SK-N-SH (cell line): ENCODE measurements around the gene FOXP1. TPM values are rescaled to one million over a fixed set of nuclear protein-coding genes. Genes with fewer than 3 reads are reported as not detected.

Experiments used
- CTCF ChIA-PET: fragments of 300-600, 350-600 bp; formaldehyde crosslinking; extraction: SDS; loops from one replicate; lab custom pipeline; 2021; lab: Yijun Ruan, JAX
- POLR2A ChIA-PET: fragments of 350-600 bp; sonication (Branson Sonifier 250); formaldehyde crosslinking; extraction: SDS; loops from one replicate; lab custom pipeline; 2020; ENCODE audit warnings: antibody characterized with exemption, inconsistent platforms; lab: Yijun Ruan, JAX
- DNase-seq: peaks from one replicate; pipeline ENCODE4 v3.0.0; 2012
- H2AFZ ChIP-seq: fragments of 200-600 bp; sonication (generic); 2 replicates; pipeline ENCODE4 v1.8.1; 2016; ENCODE audit warnings: antibody characterized with exemption, mild to moderate bottlenecking, low read depth
- H3F3A ChIP-seq: fragments of 200-600 bp; sonication (generic); replicated peaks from 2 replicates; pipeline ENCODE3; 2016; ENCODE audit warnings: antibody characterized with exemption, mild to moderate bottlenecking; ENCODE audit not compliant: insufficient read depth
- H3K27ac ChIP-seq, 2 experiments: fragments of 200-500 bp in 1 of 2; fragments of 200-600 bp in 1 of 2; sonication (Bioruptor generic) in 1 of 2; sonication (generic), shearing (Covaris generic) in 1 of 2; 2 replicates each; pipeline versions ENCODE4 v1.5.1 to v1.6.1; 2014 to 2016; ENCODE audit warnings: low read depth in 2 of 2, inconsistent platforms in 1 of 2, low read length in 1 of 2, mild to moderate bottlenecking in 1 of 2, mixed read lengths in 1 of 2
- H3K27me3 ChIP-seq: fragments of 200-600 bp; sonication (generic), shearing (Covaris generic); 2 replicates; pipeline ENCODE4 v1.6.1; 2016; ENCODE audit warnings: mixed run types; ENCODE audit not compliant: insufficient read depth
- H3K36me3 ChIP-seq, 2 experiments: fragments of 200-500 bp in 1 of 2; fragments of 200-600 bp in 1 of 2; sonication (Bioruptor generic) in 1 of 2; sonication (generic) in 1 of 2; replicated peaks in 1 of 2; 2 replicates each; pipeline versions ENCODE3 to v1.5.1; 2014 to 2016; ENCODE audit warnings: low read length in 1 of 2, mild to moderate bottlenecking in 1 of 2; ENCODE audit not compliant: insufficient read depth in 2 of 2, control insufficient read depth in 1 of 2
- H3K4me1 ChIP-seq, 2 experiments: fragments of 200-500 bp in 1 of 2; fragments of 200-600 bp in 1 of 2; sonication (Bioruptor generic) in 1 of 2; sonication (generic), shearing (Covaris generic) in 1 of 2; 2 replicates each; pipeline versions ENCODE4 v1.5.1 to v1.6.1; 2014 to 2016; ENCODE audit warnings: low read depth in 1 of 2, low read length in 1 of 2, mixed run types in 1 of 2; ENCODE audit not compliant: insufficient read depth in 2 of 2, control insufficient read depth in 1 of 2
- H3K4me2 ChIP-seq: fragments of 200-600 bp; sonication (generic), shearing (Covaris generic); 2 replicates; pipeline ENCODE4 v1.6.1; 2017; ENCODE audit warnings: mixed run types
- H3K4me3 ChIP-seq, 2 experiments: fragments of 200-500 bp in 1 of 2; fragments of 200-600 bp in 1 of 2; sonication (Bioruptor generic) in 1 of 2; sonication (generic), shearing (Covaris generic) in 1 of 2; 2 replicates each; pipeline versions ENCODE4 v1.5.1 to v1.8.1; 2014 to 2016; ENCODE audit warnings: low read depth in 2 of 2, inconsistent platforms in 1 of 2, low read length in 1 of 2, mild to moderate bottlenecking in 1 of 2, mixed read lengths in 1 of 2, moderate library complexity in 1 of 2
- H3K79me2 ChIP-seq: fragments of 200-600 bp; sonication (generic); 2 replicates; pipeline ENCODE4 v1.8.1; 2017; ENCODE audit warnings: mild to moderate bottlenecking; ENCODE audit not compliant: insufficient read depth
- H3K9ac ChIP-seq: fragments of 200-600 bp; sonication (generic); 2 replicates; pipeline ENCODE4 v1.6.1; 2017; ENCODE audit warnings: mixed run types
- H3K9me2 ChIP-seq: fragments of 200-600 bp; sonication (generic); 2 replicates; pipeline ENCODE4 v1.6.1; 2017; ENCODE audit warnings: mixed run types
- H3K9me3 ChIP-seq: fragments of 200-600 bp; sonication (generic); 2 replicates; pipeline ENCODE4 v1.6.1; 2017; ENCODE audit warnings: mixed run types, mild to moderate bottlenecking, moderate library complexity
- H4K20me1 ChIP-seq: fragments of 200-600 bp; sonication (generic); 2 replicates; pipeline ENCODE4 v1.6.1; 2017; ENCODE audit warnings: mild to moderate bottlenecking, mixed run types; ENCODE audit not compliant: insufficient read depth
- ELF1 ChIP-seq: IDR thresholded peaks from 2 replicates; pipeline ENCODE4 v1.4.0; 2012
- FOXJ3 ChIP-seq: sonication (generic); formaldehyde crosslinking; IDR thresholded peaks from 2 replicates; pipeline ENCODE4 v1.5.1; 2020; ENCODE audit warnings: mild to moderate bottlenecking, missing genetic modification reagents
- GABPA ChIP-seq: IDR thresholded peaks from 2 replicates; pipeline ENCODE4 v1.4.0; 2012; ENCODE audit warnings: low read depth, mild to moderate bottlenecking
- IRF3 ChIP-seq: fragments of 150-350 bp; IDR thresholded peaks from 2 replicates; pipeline ENCODE4 v1.6.1; 2016; ENCODE audit warnings: mild to moderate bottlenecking, low read depth, low read length
- MXI1 ChIP-seq: IDR thresholded peaks from 2 replicates; pipeline ENCODE4 v1.6.1; 2012; ENCODE audit warnings: mild to moderate bottlenecking, low read depth, low read length, improper control_type of control experiment
- NRF1 ChIP-seq: IDR thresholded peaks from 2 replicates; pipeline ENCODE4 v1.6.1; 2012; ENCODE audit warnings: low read depth, mild to moderate bottlenecking, low read length
- POLR2AphosphoS5 ChIP-seq: IDR thresholded peaks from 2 replicates; pipeline ENCODE4 v1.6.1; 2012; ENCODE audit warnings: low read depth, low read length
- REST ChIP-seq: IDR thresholded peaks from 2 replicates; pipeline ENCODE4 v1.6.1; 2012; ENCODE audit warnings: mild to moderate bottlenecking, low read depth, low read length, moderate library complexity
- RXRA ChIP-seq: IDR thresholded peaks from 2 replicates; pipeline ENCODE4 v1.4.0; 2012; ENCODE audit warnings: low read depth, mild to moderate bottlenecking, borderline replicate concordance
- SIN3A ChIP-seq: IDR thresholded peaks from 2 replicates; pipeline ENCODE4 v1.6.1; 2012; ENCODE audit warnings: low read depth, mild to moderate bottlenecking, low read length, moderate library complexity, borderline replicate concordance
- WGBS: methylation state at CpG from one replicate; pipeline ENCODE4 v1.1.6; 2017; ENCODE audit warnings: low lambda C conversion rate; 5-methylcytosine and 5-hydroxymethylcytosine counted together
- polyA plus RNA-seq, 3 experiments: library from polyadenylated mRNA; depleted of rRNA; stranded (reverse); fragments of >200 nt; gene quantifications; 2 replicates each; pipeline ENCODE4 v1.2.3, GENCODE V29; 2012
- TF ChIP-seq, protein P1 (sequence below): IDR thresholded peaks from 2 replicates; pipeline ENCODE4 v1.4.0; 2012; ENCODE audit warnings: low read depth
- TF ChIP-seq, protein P2 (sequence below): fragments of 150-350 bp; IDR thresholded peaks from 2 replicates; pipeline ENCODE4 v1.6.1; 2017; ENCODE audit warnings: antibody characterized with exemption, low read length, low read depth, borderline replicate concordance

Gene FOXP1
- polyA plus RNA-seq, 1 of the 3 experiments (the other 2 are of a cell fraction), result 8.8 TPM

- no peak for TF ChIP-seq REST
- TF ChIP-seq SIN3A, result no peak
- TF ChIP-seq, protein P1, sequence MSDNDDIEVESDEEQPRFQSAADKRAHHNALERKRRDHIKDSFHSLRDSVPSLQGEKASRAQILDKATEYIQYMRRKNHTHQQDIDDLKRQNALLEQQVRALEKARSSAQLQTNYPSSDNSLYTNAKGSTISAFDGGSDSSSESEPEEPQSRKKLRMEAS, result no peak
- TF ChIP-seq POLR2AphosphoS5, result no peak
These were observed 115.0 kb downstream of the FOXP1 start (continued) for GRCh38 chr3:71468311-71469137.

GRCh38 chr3:71466483-71466882 lies 117.0 kb downstream of the FOXP1 start:
- DNase-seq, result no peak
- Histone ChIP-seq H2AFZ (no peak overlapping the region), H3K9me3 (no peaks in the 10 kb centered on the region), H3K4me3 (no peak overlapping the region), H3K4me1 (no peaks in the 10 kb centered on the region; a peak in 1 of 4 replicates), H3K27me3 (no peaks in the 10 kb centered on the region), H3K36me3 (no peaks in the 10 kb centered on the region), H4K20me1 (no peaks in the 10 kb centered on the region), H3K9me2 (no peaks in the 10 kb centered on the region), H3F3A (peaks cover 3% of the 10 kb centered on the region), H3K9ac (no peak overlapping the region), H3K4me2 (no peak overlapping the region), H3K27ac (no peak overlapping the region)
- CTCF ChIA-PET, result no interaction called here
- 83% methylated on average over 10 of the region's 10 CpGs for WGBS
- POLR2A ChIA-PET, result no interaction called here
- TF ChIP-seq IRF3 (no peak), ELF1 (no peak), RXRA (no peak), NRF1 (no peak), GABPA (no peak), MXI1 (no peak), FOXJ3 (no peak)
- TF ChIP-seq, protein P2, sequence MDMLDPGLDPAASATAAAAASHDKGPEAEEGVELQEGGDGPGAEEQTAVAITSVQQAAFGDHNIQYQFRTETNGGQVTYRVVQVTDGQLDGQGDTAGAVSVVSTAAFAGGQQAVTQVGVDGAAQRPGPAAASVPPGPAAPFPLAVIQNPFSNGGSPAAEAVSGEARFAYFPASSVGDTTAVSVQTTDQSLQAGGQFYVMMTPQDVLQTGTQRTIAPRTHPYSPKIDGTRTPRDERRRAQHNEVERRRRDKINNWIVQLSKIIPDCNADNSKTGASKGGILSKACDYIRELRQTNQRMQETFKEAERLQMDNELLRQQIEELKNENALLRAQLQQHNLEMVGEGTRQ, result no peak
- TF ChIP-seq, all 33 proteins: peak for 0
- peaks cover 86% of the 10 kb centered on the region for H3K79me2 ChIP-seq
